Measurements from ENCODE around the gene GATA3.

GATA3 gene

GRCh38 chr10:8044908-8045725, 9.4 kb upstream of the GATA3 start:
- Mint-ChIP-seq H3K4me3 (no peak overlapping the region), H3K27ac (no peak overlapping the region), H3K36me3 (no peaks in the 10 kb centered on the region), H3K27me3 (peaks cover 97% of the 10 kb centered on the region), H3K9me3 (no peaks in the 10 kb centered on the region), H3K4me1 (peaks cover 57% of the 10 kb centered on the region)
- ATAC-seq: no peak

- no peak overlapping the region for H3K27ac Mint-ChIP-seq
- H3K36me3 Mint-ChIP-seq: no peaks in the 10 kb centered on the region
- peaks cover 98% of the 10 kb centered on the region for H3K27me3 Mint-ChIP-seq
Observed at GRCh38 chr10:8045726-8046494, 8.6 kb upstream of the GATA3 start.

GRCh38 chr10:8047452-8048280, 6.8 kb upstream of the GATA3 start:
- no peak for ATAC-seq
- Mint-ChIP-seq H3K4me3 (no peak overlapping the region), H3K27me3 (peaks cover 91% of the 10 kb centered on the region), H3K27ac (no peak overlapping the region), H3K9me3 (no peaks in the 10 kb centered on the region), H3K4me1 (peaks cover 53% of the 10 kb centered on the region), H3K36me3 (no peaks in the 10 kb centered on the region)

More at GRCh38 chr10:8045726-8046494, 8.6 kb upstream of the GATA3 start:
- Mint-ChIP-seq H3K4me1 (peaks cover 57% of the 10 kb centered on the region), H3K4me3 (no peak overlapping the region), H3K9me3 (no peaks in the 10 kb centered on the region)
- ATAC-seq: no peak

- H3K27me3 Mint-ChIP-seq: peaks cover 91% of the 10 kb centered on the region
- peaks cover 54% of the 10 kb centered on the region for H3K4me1 Mint-ChIP-seq
- ATAC-seq: no peak
- no peak overlapping the region for H3K27ac Mint-ChIP-seq
- no peaks in the 10 kb centered on the region for H3K36me3 Mint-ChIP-seq
- no peak overlapping the region for H3K4me3 Mint-ChIP-seq
- H3K9me3 Mint-ChIP-seq: no peaks in the 10 kb centered on the region
Observed at GRCh38 chr10:8048281-8049008, 6.0 kb upstream of the GATA3 start.

- H3K9me3 Mint-ChIP-seq: no peaks in the 10 kb centered on the region
- no peaks in the 10 kb centered on the region for H3K36me3 Mint-ChIP-seq
- H3K4me1 Mint-ChIP-seq: peaks cover 54% of the 10 kb centered on the region
- peaks cover 91% of the 10 kb centered on the region for H3K27me3 Mint-ChIP-seq
- peak overlapping the region; percentile 15 for H3K4me3 Mint-ChIP-seq
- no peak for ATAC-seq
- H3K27ac Mint-ChIP-seq: no peak overlapping the region
Observed at GRCh38 chr10:8049045-8049864, 5.2 kb upstream of the GATA3 start.

- H3K9me3 Mint-ChIP-seq: no peaks in the 10 kb centered on the region
- no peak overlapping the region for H3K27ac Mint-ChIP-seq
- peaks cover 53% of the 10 kb centered on the region for H3K4me1 Mint-ChIP-seq
- peak overlapping the region; percentile 43 for H3K4me3 Mint-ChIP-seq
- ATAC-seq: no peak
- H3K36me3 Mint-ChIP-seq: no peaks in the 10 kb centered on the region
- peaks cover 91% of the 10 kb centered on the region for H3K27me3 Mint-ChIP-seq
Observed at GRCh38 chr10:8049865-8050555, 4.5 kb upstream of the GATA3 start.

- Mint-ChIP-seq H3K36me3 (no peaks in the 10 kb centered on the region), H3K27me3 (peaks cover 91% of the 10 kb centered on the region), H3K9me3 (no peaks in the 10 kb centered on the region), H3K27ac (no peak overlapping the region), H3K4me3 (peak overlapping the region; percentile 68), H3K4me1 (peaks cover 47% of the 10 kb centered on the region)
- ATAC-seq: no peak
Observed at GRCh38 chr10:8050556-8051108, 3.9 kb upstream of the GATA3 start.

GRCh38 chr10:8051109-8051821, 3.2 kb upstream of the GATA3 start:
- Mint-ChIP-seq H3K4me3 (no peak overlapping the region), H3K36me3 (no peaks in the 10 kb centered on the region), H3K4me1 (peaks cover 41% of the 10 kb centered on the region), H3K27me3 (peaks cover 90% of the 10 kb centered on the region), H3K9me3 (no peaks in the 10 kb centered on the region), H3K27ac (no peak overlapping the region)
- ATAC-seq: no peak

GRCh38 chr10:8051851-8052257, 2.6 kb upstream of the GATA3 start:
- Mint-ChIP-seq H3K4me3 (peak overlapping the region; percentile 50), H3K27me3 (peaks cover 90% of the 10 kb centered on the region), H3K36me3 (no peaks in the 10 kb centered on the region), H3K9me3 (no peaks in the 10 kb centered on the region), H3K4me1 (peaks cover 44% of the 10 kb centered on the region), H3K27ac (no peak overlapping the region)
- no peak for ATAC-seq

GRCh38 chr10:8052341-8052955, 2.0 kb upstream of the GATA3 start:
- no peak for ATAC-seq
- Mint-ChIP-seq H3K36me3 (no peaks in the 10 kb centered on the region), H3K4me1 (peaks cover 50% of the 10 kb centered on the region), H3K4me3 (peak overlapping the region; percentile 50), H3K27ac (no peak overlapping the region), H3K9me3 (no peaks in the 10 kb centered on the region), H3K27me3 (peaks cover 90% of the 10 kb centered on the region)

- peaks cover 90% of the 10 kb centered on the region for H3K27me3 Mint-ChIP-seq
- H3K4me3 Mint-ChIP-seq: peak overlapping the region; percentile 65
- peaks cover 50% of the 10 kb centered on the region for H3K4me1 Mint-ChIP-seq
- H3K27ac Mint-ChIP-seq: no peak overlapping the region
- ATAC-seq: no peak
- H3K36me3 Mint-ChIP-seq: no peaks in the 10 kb centered on the region
- H3K9me3 Mint-ChIP-seq: no peaks in the 10 kb centered on the region
Observed at GRCh38 chr10:8052956-8053445, 1.5 kb upstream of the GATA3 start.

GRCh38 chr10:8053446-8054243, 843 bp upstream of the GATA3 start:
- no peaks in the 10 kb centered on the region for H3K36me3 Mint-ChIP-seq
- H3K9me3 Mint-ChIP-seq: no peaks in the 10 kb centered on the region
- peaks cover 44% of the 10 kb centered on the region for H3K4me1 Mint-ChIP-seq
- peak overlapping the region; percentile 65 for H3K4me3 Mint-ChIP-seq
- peaks cover 90% of the 10 kb centered on the region for H3K27me3 Mint-ChIP-seq
- no peak overlapping the region for H3K27ac Mint-ChIP-seq
- peak; percentile 53 for ATAC-seq

Data from stimulated activated memory B cell treated with anti-CD40 and anti-IgM and Interleukin-4, amounts not matched to agents 10 μg/mL and 1 μg/mL and 100 μg/mL, for 72 hours (primary cell).